HG03442 (cell line): ENCODE results near the gene TMEM119.
A peak's percentile ranks its signal among the peaks of the same experiment; 100 is the strongest.
"Not testable (repeated sequence)": the region's sequence is repeated elsewhere in the genome, so short reads cannot be mapped to it uniquely, and the experiment has no call there.

Experiments
- ATAC-seq: cut with Tn5 transposase; IDR thresholded peaks from one replicate; pipeline ENCODE4 v1.9.1; 2021; ENCODE audit warnings: mild to moderate bottlenecking, moderate library complexity; ENCODE audit not compliant: unreplicated experiment

Gene TMEM119

GRCh38 chr12:108586306-108586705 is 11.6 kb downstream of the TMEM119 start:
- no peak for ATAC-seq

GRCh38 chr12:108585864-108586263 is 12.0 kb downstream of the TMEM119 start:
- no peak for ATAC-seq

- no peak for ATAC-seq
These were observed 13.3 kb downstream of the TMEM119 start for GRCh38 chr12:108584456-108585065.

- ATAC-seq: no peak
These were observed 13.9 kb downstream of the TMEM119 start for GRCh38 chr12:108583991-108584390.

GRCh38 chr12:108582978-108583770 is 14.7 kb downstream of the TMEM119 start:
- ATAC-seq: no peak

- ATAC-seq: no peak
These were observed 15.4 kb downstream of the TMEM119 start for GRCh38 chr12:108582509-108582908.

- ATAC-seq: no peak
These were observed 16.3 kb downstream of the TMEM119 start for GRCh38 chr12:108581311-108582227.

- no peak for ATAC-seq
These were observed 17.4 kb downstream of the TMEM119 start for GRCh38 chr12:108580531-108580930.

- ATAC-seq: no peak
These were observed 19.1 kb downstream of the TMEM119 start for GRCh38 chr12:108578813-108579212.

GRCh38 chr12:108578264-108578663 is 19.6 kb downstream of the TMEM119 start:
- no peak for ATAC-seq

GRCh38 chr12:108577458-108577857 is 20.4 kb downstream of the TMEM119 start:
- no peak for ATAC-seq

- ATAC-seq: no peak
These were observed 21.1 kb downstream of the TMEM119 start for GRCh38 chr12:108576660-108577234.

GRCh38 chr12:108575199-108575912 is 22.5 kb downstream of the TMEM119 start:
- no peak for ATAC-seq

GRCh38 chr12:108574276-108574675 is 23.6 kb downstream of the TMEM119 start:
- ATAC-seq: not testable (repeated sequence)

GRCh38 chr12:108573317-108573716 is 24.6 kb downstream of the TMEM119 start:
- no peak for ATAC-seq

- ATAC-seq: peak; percentile 27
These were observed 25.6 kb downstream of the TMEM119 start for GRCh38 chr12:108572166-108572790.

GRCh38 chr12:108571609-108572165 is 26.2 kb downstream of the TMEM119 start:
- ATAC-seq: no peak

- ATAC-seq: no peak
These were observed 26.9 kb downstream of the TMEM119 start for GRCh38 chr12:108570743-108571608.
